BJ (cell line): Measurements from ENCODE around the gene AKNAD1. TPM values are rescaled to one million over a fixed set of nuclear protein-coding genes. Genes with fewer than 3 reads are reported as not detected.

ENCODE experiments used
- CTCF ChIA-PET: fragments of 350-600 bp; formaldehyde crosslinking; extraction: SDS; loops from one replicate; lab custom pipeline; 2021; ENCODE audit warnings: antibody characterized with exemption, inconsistent platforms; lab: Yijun Ruan, JAX
- POLR2A ChIA-PET: fragments of 300-600 bp; sonication (Branson Sonifier 250); formaldehyde crosslinking; extraction: SDS; loops from one replicate; lab custom pipeline; 2021; ENCODE audit warnings: antibody characterized with exemption; lab: Charles Lee
- DNase-seq: peaks from one replicate; pipeline ENCODE4 v3.0.0-alpha.2; 2011; ENCODE audit warnings: low read depth
- H3K27me3 ChIP-seq: 2 replicates; pipeline ENCODE4 v1.6.0; 2011; ENCODE audit warnings: low read length; ENCODE audit not compliant: control insufficient read depth, insufficient read depth
- H3K36me3 ChIP-seq: 2 replicates; pipeline ENCODE4 v1.5.1; 2011; ENCODE audit warnings: low read length; ENCODE audit not compliant: control insufficient read depth, insufficient read depth
- H3K4me3 ChIP-seq: 2 replicates; pipeline ENCODE4 v1.5.1; 2011; ENCODE audit warnings: low read depth, mild to moderate bottlenecking, control low read depth, low read length
- CTCF ChIP-seq: IDR thresholded peaks from 2 replicates; pipeline ENCODE4 v1.5.1; 2011; ENCODE audit warnings: low read depth, mild to moderate bottlenecking, control low read depth, inconsistent platforms, low read length, moderate library complexity; ENCODE audit not compliant: insufficient read depth
- polyA plus RNA-seq: library from polyadenylated mRNA; depleted of rRNA; stranded (reverse); fragments of >200 nt; gene quantifications from 2 replicates; pipeline ENCODE4 v1.2.3, GENCODE V29; 2011

AKNAD1 gene
- polyA plus RNA-seq, 1 experiment = 0.25 TPM

- H3K36me3 ChIP-seq = no peaks in the 10 kb centered on the region
- CTCF ChIA-PET = interaction anchor here (1.5 to 3.0 kb wide), 2 partner anchors 18 to 22 kb away, joined by 5 to 17 read pairs; no protein-coding TSS in a partner anchor
- H3K27me3 ChIP-seq = no peaks in the 10 kb centered on the region; the same call in 1 of the 2 replicates
- POLR2A ChIA-PET = no interaction called here
- no peak for TF ChIP-seq CTCF
- H3K4me3 ChIP-seq = no peak overlapping the region
- DNase-seq = no peak
Measured at GRCh38 chr1:108850929-108851328, 6.0 kb downstream of the AKNAD1 start.

- CTCF ChIA-PET = interaction anchor here (0.7 kb wide), 1 partner anchor 46 kb away, joined by 3 read pairs; no protein-coding TSS in a partner anchor
- TF ChIP-seq CTCF = no peak
- Histone ChIP-seq H3K4me3 (no peak overlapping the region), H3K27me3 (no peaks in the 10 kb centered on the region; the same call in 1 of the 2 replicates), H3K36me3 (no peaks in the 10 kb centered on the region)
- DNase-seq = no peak
- POLR2A ChIA-PET = no interaction called here
Measured at GRCh38 chr1:108848806-108849205, 8.1 kb downstream of the AKNAD1 start.

- DNase-seq = no peak
- POLR2A ChIA-PET = no interaction called here
- H3K4me3 ChIP-seq = no peak overlapping the region
- TF ChIP-seq CTCF = no peak
- no peaks in the 10 kb centered on the region for H3K36me3 ChIP-seq
- CTCF ChIA-PET = no interaction called here
- H3K27me3 ChIP-seq = peaks cover 1% of the 10 kb centered on the region; the same call in 1 of the 2 replicates
Measured at GRCh38 chr1:108847494-108847893, 9.4 kb downstream of the AKNAD1 start.

GRCh38 chr1:108845991-108846390 is 10.9 kb downstream of the AKNAD1 start:
- H3K27me3 ChIP-seq = peaks cover 3% of the 10 kb centered on the region; the same call in 1 of the 2 replicates
- no peaks in the 10 kb centered on the region for H3K36me3 ChIP-seq
- ChIA-PET CTCF (interaction anchor here (1.9 kb wide), 1 partner anchor 17 kb away, joined by 5 read pairs; no protein-coding TSS in a partner anchor), POLR2A (interaction anchor here (0.6 kb wide), 1 partner anchor 47 kb away, joined by 4 read pairs; no protein-coding TSS in a partner anchor)
- TF ChIP-seq CTCF = no peak
- H3K4me3 ChIP-seq = no peak overlapping the region
- no peak for DNase-seq

- H3K36me3 ChIP-seq = no peaks in the 10 kb centered on the region
- no peak for TF ChIP-seq CTCF
Measured at GRCh38 chr1:108845446-108845845, 11.4 kb downstream of the AKNAD1 start.

More at GRCh38 chr1:108845446-108845845, 11.4 kb downstream of the AKNAD1 start:
- ChIA-PET CTCF (interaction anchor here (1.9 kb wide), 1 partner anchor 17 kb away, joined by 5 read pairs; no protein-coding TSS in a partner anchor), POLR2A (interaction anchor here (0.6 kb wide), 1 partner anchor 48 kb away, joined by 4 read pairs; no protein-coding TSS in a partner anchor)
- DNase-seq = no peak
- H3K4me3 ChIP-seq = no peak overlapping the region
- H3K27me3 ChIP-seq = peaks cover 3% of the 10 kb centered on the region; the same call in 1 of the 2 replicates
